ENCODE data around the gene ZFC3H1.

Gene ZFC3H1

GRCh38 chr12:71683633-71684032 is 20.0 kb upstream of the ZFC3H1 start:
- peaks cover 0 to 14% of the 10 kb centered on the region in 2 donors for H3K4me1 ChIP-seq (ENCODE audit: control insufficient read depth in 2 of 2, insufficient read depth in 2 of 2, low read length in 2 of 2)
- H3K9ac ChIP-seq (ENCODE audit: low read depth in 1 of 2, low read length in 2 of 2) = no peak overlapping the region
- no peaks in the 10 kb centered on the region for H3K27me3 ChIP-seq (ENCODE audit: control insufficient read depth in 2 of 2, insufficient read depth in 2 of 2, low read length in 2 of 2)
- no peak overlapping the region for H3K27ac ChIP-seq (ENCODE audit: low read depth in 2 of 2, low read length in 2 of 2)
- H3K36me3 ChIP-seq (ENCODE audit: control insufficient read depth in 2 of 2, insufficient read depth in 2 of 2, low read length in 2 of 2) = no peaks in the 10 kb centered on the region
- H3K4me3 ChIP-seq (ENCODE audit: low read length in 2 of 2) = no peak overlapping the region
- no peaks in the 10 kb centered on the region for H3K9me3 ChIP-seq (ENCODE audit: control insufficient read depth in 2 of 2, low read length in 2 of 2)

GRCh38 chr12:71682466-71682865 is 18.8 kb upstream of the ZFC3H1 start:
- no peak overlapping the region for H3K4me3 ChIP-seq (ENCODE audit: low read length in 2 of 2)
- H3K9ac ChIP-seq (ENCODE audit: low read depth in 1 of 2, low read length in 2 of 2) = no peak overlapping the region
- no peaks in the 10 kb centered on the region for H3K9me3 ChIP-seq (ENCODE audit: control insufficient read depth in 2 of 2, low read length in 2 of 2)
- peaks cover 0 to 8% of the 10 kb centered on the region in 2 donors for H3K4me1 ChIP-seq (ENCODE audit: control insufficient read depth in 2 of 2, insufficient read depth in 2 of 2, low read length in 2 of 2)
- no peak overlapping the region for H3K27ac ChIP-seq (ENCODE audit: low read depth in 2 of 2, low read length in 2 of 2)
- no peaks in the 10 kb centered on the region for H3K36me3 ChIP-seq (ENCODE audit: control insufficient read depth in 2 of 2, insufficient read depth in 2 of 2, low read length in 2 of 2)
- H3K27me3 ChIP-seq (ENCODE audit: control insufficient read depth in 2 of 2, insufficient read depth in 2 of 2, low read length in 2 of 2) = no peaks in the 10 kb centered on the region

DNA sequence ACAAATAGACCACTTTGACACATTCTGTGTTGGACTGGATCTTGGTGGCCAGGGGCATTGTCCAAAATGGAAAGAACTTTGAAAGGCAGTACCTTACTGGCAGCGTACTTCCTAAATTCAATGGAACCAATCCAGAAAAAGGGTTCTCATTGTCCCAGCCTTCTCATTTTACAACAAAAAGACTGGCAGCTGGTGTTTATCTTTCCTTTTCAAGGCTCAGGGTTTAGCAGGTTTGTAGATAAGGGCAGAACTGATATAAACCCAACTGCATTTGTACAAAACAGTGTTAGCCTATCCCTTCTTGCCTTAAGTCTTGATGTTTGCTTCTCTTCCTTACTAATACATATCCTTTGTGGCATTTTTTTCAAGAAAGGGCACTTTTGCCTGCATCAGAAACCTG is 8.2 kb upstream of the ZFC3H1 start:
- no peak overlapping the region for H3K27ac ChIP-seq (ENCODE audit: low read depth in 2 of 2, low read length in 2 of 2)
- H3K4me3 ChIP-seq (ENCODE audit: low read length in 2 of 2) = no peak overlapping the region
- no peaks in the 10 kb centered on the region for H3K36me3 ChIP-seq (ENCODE audit: control insufficient read depth in 2 of 2, insufficient read depth in 2 of 2, low read length in 2 of 2)
- H3K27me3 ChIP-seq (ENCODE audit: control insufficient read depth in 2 of 2, insufficient read depth in 2 of 2, low read length in 2 of 2) = no peaks in the 10 kb centered on the region
- H3K4me1 ChIP-seq (ENCODE audit: control insufficient read depth in 2 of 2, insufficient read depth in 2 of 2, low read length in 2 of 2) = no peaks in the 10 kb centered on the region
- no peak overlapping the region for H3K9ac ChIP-seq (ENCODE audit: low read depth in 1 of 2, low read length in 2 of 2)
- no peaks in the 10 kb centered on the region for H3K9me3 ChIP-seq (ENCODE audit: control insufficient read depth in 2 of 2, low read length in 2 of 2)

DNA sequence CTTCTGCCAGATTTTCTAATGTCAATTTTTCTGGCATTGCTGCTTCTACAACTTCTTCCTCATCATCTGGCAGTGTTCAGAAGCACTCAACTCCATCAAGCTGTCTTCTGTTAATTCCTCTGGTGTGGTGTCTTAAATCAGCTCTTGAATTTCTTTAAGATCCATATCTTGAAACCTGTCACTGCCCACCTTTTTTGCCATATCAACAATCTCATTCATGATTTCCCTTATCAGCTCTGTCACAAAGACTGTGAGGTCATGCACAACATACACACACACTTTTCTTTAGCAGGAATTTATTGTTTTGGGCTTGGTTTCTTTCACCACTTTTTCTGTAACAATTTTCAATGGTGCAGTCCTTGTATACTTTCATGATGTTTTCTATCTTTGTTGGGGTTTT is 7.7 kb upstream of the ZFC3H1 start:
- no peak overlapping the region for H3K9ac ChIP-seq (ENCODE audit: low read depth in 1 of 2, low read length in 2 of 2)
- no peaks in the 10 kb centered on the region for H3K4me1 ChIP-seq (ENCODE audit: control insufficient read depth in 2 of 2, insufficient read depth in 2 of 2, low read length in 2 of 2)
- H3K27ac ChIP-seq (ENCODE audit: low read depth in 2 of 2, low read length in 2 of 2) = no peak overlapping the region
- H3K4me3 ChIP-seq (ENCODE audit: low read length in 2 of 2) = no peak overlapping the region
- no peaks in the 10 kb centered on the region for H3K36me3 ChIP-seq (ENCODE audit: control insufficient read depth in 2 of 2, insufficient read depth in 2 of 2, low read length in 2 of 2)
- no peaks in the 10 kb centered on the region for H3K9me3 ChIP-seq (ENCODE audit: control insufficient read depth in 2 of 2, low read length in 2 of 2)
- no peaks in the 10 kb centered on the region for H3K27me3 ChIP-seq (ENCODE audit: control insufficient read depth in 2 of 2, insufficient read depth in 2 of 2, low read length in 2 of 2)

- peaks cover 0 to 2% of the 10 kb centered on the region in 2 donors for H3K36me3 ChIP-seq (ENCODE audit: control insufficient read depth in 2 of 2, insufficient read depth in 2 of 2, low read length in 2 of 2)
- H3K4me1 ChIP-seq (ENCODE audit: control insufficient read depth in 2 of 2, insufficient read depth in 2 of 2, low read length in 2 of 2) = peaks cover 6 to 13% of the 10 kb centered on the region in 2 donors
- H3K27ac ChIP-seq (ENCODE audit: low read depth in 2 of 2, low read length in 2 of 2) = no peak overlapping the region
- H3K9ac ChIP-seq (ENCODE audit: low read depth in 1 of 2, low read length in 2 of 2) = no peak overlapping the region
- no peaks in the 10 kb centered on the region for H3K27me3 ChIP-seq (ENCODE audit: control insufficient read depth in 2 of 2, insufficient read depth in 2 of 2, low read length in 2 of 2)
- H3K9me3 ChIP-seq (ENCODE audit: control insufficient read depth in 2 of 2, low read length in 2 of 2) = no peaks in the 10 kb centered on the region
- H3K4me3 ChIP-seq (ENCODE audit: low read length in 2 of 2) = no peak overlapping the region
Measured at GRCh38 chr12:71666259-71666658, 2.6 kb upstream of the ZFC3H1 start.

- H3K27me3 ChIP-seq (ENCODE audit: control insufficient read depth in 2 of 2, insufficient read depth in 2 of 2, low read length in 2 of 2) = no peaks in the 10 kb centered on the region
- peak overlapping the region; percentile 94 to 99 for H3K4me3 ChIP-seq (ENCODE audit: low read length in 2 of 2)
- H3K4me1 ChIP-seq (ENCODE audit: control insufficient read depth in 2 of 2, insufficient read depth in 2 of 2, low read length in 2 of 2) = peaks cover 6 to 13% of the 10 kb centered on the region in 2 donors
- H3K36me3 ChIP-seq (ENCODE audit: control insufficient read depth in 2 of 2, insufficient read depth in 2 of 2, low read length in 2 of 2) = peaks cover 0 to 2% of the 10 kb centered on the region in 2 donors
- H3K9me3 ChIP-seq (ENCODE audit: control insufficient read depth in 2 of 2, low read length in 2 of 2) = no peaks in the 10 kb centered on the region
- H3K27ac ChIP-seq (ENCODE audit: low read depth in 2 of 2, low read length in 2 of 2) = peak overlapping the region; percentile 98 to 99
- H3K9ac ChIP-seq (ENCODE audit: low read depth in 1 of 2, low read length in 2 of 2) = peak overlapping the region; percentile 98 to 99
Measured at GRCh38 chr12:71665090-71665463, 1.4 kb upstream of the ZFC3H1 start.

DNA sequence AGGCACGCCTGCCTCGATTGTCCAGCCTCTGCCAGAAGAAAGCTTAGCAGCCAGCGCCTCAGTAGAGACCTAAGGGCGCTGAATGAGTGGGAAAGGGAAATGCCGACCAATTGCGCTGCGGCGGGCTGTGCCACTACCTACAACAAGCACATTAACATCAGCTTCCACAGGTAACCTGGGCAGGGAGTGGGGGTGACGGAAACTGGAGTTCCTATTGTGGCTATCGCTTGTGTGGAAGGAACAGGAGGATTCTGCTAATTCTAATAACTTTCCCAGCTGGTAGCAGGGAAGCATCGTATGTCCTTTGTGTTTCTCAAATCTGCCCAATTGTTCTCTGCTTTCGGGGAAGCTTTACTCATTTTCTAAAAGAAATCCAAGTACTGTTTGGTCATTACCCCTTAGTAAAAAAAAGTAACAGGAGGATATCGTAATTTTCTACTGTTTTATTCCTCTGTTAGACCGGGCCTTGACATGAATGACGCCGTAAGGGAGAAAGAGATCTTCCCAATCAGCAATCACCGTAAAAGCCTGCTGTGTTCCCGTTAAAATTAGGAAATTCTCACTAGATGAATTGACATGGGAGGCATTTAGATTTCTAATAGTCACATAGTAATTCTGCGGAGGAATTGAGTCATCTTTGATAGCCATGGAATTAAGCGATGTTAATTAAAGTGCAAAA is 902 bp upstream of the ZFC3H1 start:
- Histone ChIP-seq H3K9ac (ENCODE audit: low read depth in 1 of 2, low read length in 2 of 2) (peak overlapping the region; percentile 98 to 99), H3K4me1 (ENCODE audit: control insufficient read depth in 2 of 2, insufficient read depth in 2 of 2, low read length in 2 of 2) (peaks cover 6 to 13% of the 10 kb centered on the region in 2 donors), H3K4me3 (ENCODE audit: low read length in 2 of 2) (peak overlapping the region; percentile 94 to 99), H3K36me3 (ENCODE audit: control insufficient read depth in 2 of 2, insufficient read depth in 2 of 2, low read length in 2 of 2) (peaks cover 1 to 4% of the 10 kb centered on the region in 2 donors), H3K27ac (ENCODE audit: low read depth in 2 of 2, low read length in 2 of 2) (peak overlapping the region; percentile 98 to 99), H3K27me3 (ENCODE audit: control insufficient read depth in 2 of 2, insufficient read depth in 2 of 2, low read length in 2 of 2) (no peaks in the 10 kb centered on the region), H3K9me3 (ENCODE audit: control insufficient read depth in 2 of 2, low read length in 2 of 2) (no peaks in the 10 kb centered on the region)

DNA sequence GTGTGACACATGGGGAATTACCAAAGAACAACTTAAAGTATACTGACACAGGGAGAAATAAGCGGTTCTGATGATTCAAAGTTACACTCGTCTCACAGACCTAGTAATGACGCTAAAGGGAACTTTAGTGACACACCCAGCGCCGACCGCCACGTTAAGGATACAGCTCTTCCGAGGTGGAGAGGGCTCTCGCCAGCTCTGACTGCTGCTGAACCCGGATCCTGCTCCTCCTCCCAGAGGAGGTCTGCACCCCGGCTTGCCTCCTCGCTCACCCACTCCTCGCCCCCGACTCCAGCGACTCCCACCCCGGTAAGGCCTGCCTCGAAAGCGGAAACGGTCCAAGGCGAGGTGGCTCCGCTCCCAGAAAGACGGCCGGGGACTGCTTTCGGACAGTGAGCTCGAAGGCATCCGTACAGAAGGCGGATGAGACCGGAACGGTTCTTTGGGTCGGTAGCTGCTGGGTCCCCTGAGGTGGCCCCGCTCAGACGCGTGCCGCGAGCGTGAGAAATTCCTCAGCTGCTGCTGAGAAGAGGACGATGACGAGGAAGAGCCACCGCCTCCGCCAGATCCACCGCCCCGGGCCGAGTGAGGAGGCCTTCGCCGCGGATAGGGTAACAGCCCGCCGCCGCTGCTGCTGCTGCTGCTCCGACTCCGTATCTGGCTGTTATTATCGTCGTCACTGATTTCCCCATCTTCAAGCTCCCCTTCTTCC is 643 bp downstream of the ZFC3H1 start:
- no peaks in the 10 kb centered on the region for H3K27me3 ChIP-seq (ENCODE audit: control insufficient read depth in 2 of 2, insufficient read depth in 2 of 2, low read length in 2 of 2)
- H3K36me3 ChIP-seq (ENCODE audit: control insufficient read depth in 2 of 2, insufficient read depth in 2 of 2, low read length in 2 of 2) = peaks cover 13 to 20% of the 10 kb centered on the region in 2 donors
- peak overlapping the region; percentile 94 to 99 for H3K4me3 ChIP-seq (ENCODE audit: low read length in 2 of 2)
- no peaks in the 10 kb centered on the region for H3K9me3 ChIP-seq (ENCODE audit: control insufficient read depth in 2 of 2, low read length in 2 of 2)
- peak overlapping the region; percentile 97 to 99 for H3K9ac ChIP-seq (ENCODE audit: low read depth in 1 of 2, low read length in 2 of 2)
- peaks cover 6 to 13% of the 10 kb centered on the region in 2 donors for H3K4me1 ChIP-seq (ENCODE audit: control insufficient read depth in 2 of 2, insufficient read depth in 2 of 2, low read length in 2 of 2)
- peak overlapping the region; percentile 98 to 99 for H3K27ac ChIP-seq (ENCODE audit: low read depth in 2 of 2, low read length in 2 of 2)

GRCh38 chr12:71661977-71662530 is 1.6 kb downstream of the ZFC3H1 start:
- no peaks in the 10 kb centered on the region for H3K27me3 ChIP-seq (ENCODE audit: control insufficient read depth in 2 of 2, insufficient read depth in 2 of 2, low read length in 2 of 2)
- peaks cover 16 to 29% of the 10 kb centered on the region in 2 donors for H3K36me3 ChIP-seq (ENCODE audit: control insufficient read depth in 2 of 2, insufficient read depth in 2 of 2, low read length in 2 of 2)
- peaks cover 6 to 13% of the 10 kb centered on the region in 2 donors for H3K4me1 ChIP-seq (ENCODE audit: control insufficient read depth in 2 of 2, insufficient read depth in 2 of 2, low read length in 2 of 2)
- peak overlapping the region; percentile 94 to 99 for H3K4me3 ChIP-seq (ENCODE audit: low read length in 2 of 2)
- no peaks in the 10 kb centered on the region for H3K9me3 ChIP-seq (ENCODE audit: control insufficient read depth in 2 of 2, low read length in 2 of 2)
- H3K27ac ChIP-seq (ENCODE audit: low read depth in 2 of 2, low read length in 2 of 2) = peak overlapping the region in 1 of 2 donors; percentile 99
- H3K9ac ChIP-seq (ENCODE audit: low read depth in 1 of 2, low read length in 2 of 2) = peak overlapping the region; percentile 97 to 99

GRCh38 chr12:71656740-71657139 is 6.9 kb downstream of the ZFC3H1 start:
- Histone ChIP-seq H3K4me3 (ENCODE audit: low read length in 2 of 2) (no peak overlapping the region), H3K9ac (ENCODE audit: low read depth in 1 of 2, low read length in 2 of 2) (no peak overlapping the region), H3K36me3 (ENCODE audit: control insufficient read depth in 2 of 2, insufficient read depth in 2 of 2, low read length in 2 of 2) (peaks cover 30 to 45% of the 10 kb centered on the region in 2 donors), H3K27me3 (ENCODE audit: control insufficient read depth in 2 of 2, insufficient read depth in 2 of 2, low read length in 2 of 2) (no peaks in the 10 kb centered on the region), H3K27ac (ENCODE audit: low read depth in 2 of 2, low read length in 2 of 2) (no peak overlapping the region), H3K9me3 (ENCODE audit: control insufficient read depth in 2 of 2, low read length in 2 of 2) (no peaks in the 10 kb centered on the region), H3K4me1 (ENCODE audit: control insufficient read depth in 2 of 2, insufficient read depth in 2 of 2, low read length in 2 of 2) (peaks cover 4 to 8% of the 10 kb centered on the region in 2 donors)
